ENCODE results near the gene GOLGA1.
"Not testable (repeated sequence)": the region's sequence is repeated elsewhere in the genome, so short reads cannot be mapped to it uniquely, and the experiment has no call there.

Gene GOLGA1

DNA sequence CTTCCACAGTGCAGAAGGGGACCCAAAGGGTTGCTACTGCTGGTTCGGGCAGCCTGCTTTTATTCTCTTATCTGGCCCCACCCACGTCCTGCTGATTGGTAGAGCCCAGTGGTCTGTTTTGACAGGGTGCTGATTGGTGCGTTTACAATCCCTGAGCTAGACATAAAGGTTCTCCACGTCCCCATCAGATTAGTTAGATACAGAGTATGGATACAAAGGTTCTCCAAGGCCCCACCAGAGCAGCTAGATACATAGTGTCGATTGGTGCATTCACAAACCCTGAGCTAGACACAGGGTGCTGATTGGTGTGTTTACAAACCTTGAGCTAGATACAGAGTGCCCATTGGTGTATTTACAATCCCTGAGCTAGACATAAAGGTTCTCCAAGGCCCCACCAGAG, 102.8 kb downstream of the GOLGA1 start:
- not testable (repeated sequence) for DNase-seq (ENCODE audit: low spot score)

GRCh38 chr9:124835026-124835557, 105.8 kb downstream of the GOLGA1 start:
- no peak for DNase-seq (ENCODE audit: low spot score)

- DNase-seq (ENCODE audit: low spot score), result no peak
Measured at GRCh38 chr9:124834591-124834990, 106.3 kb downstream of the GOLGA1 start.

GRCh38 chr9:124831642-124832364, 109.1 kb downstream of the GOLGA1 start:
- DNase-seq (ENCODE audit: low spot score), result no peak

DNA sequence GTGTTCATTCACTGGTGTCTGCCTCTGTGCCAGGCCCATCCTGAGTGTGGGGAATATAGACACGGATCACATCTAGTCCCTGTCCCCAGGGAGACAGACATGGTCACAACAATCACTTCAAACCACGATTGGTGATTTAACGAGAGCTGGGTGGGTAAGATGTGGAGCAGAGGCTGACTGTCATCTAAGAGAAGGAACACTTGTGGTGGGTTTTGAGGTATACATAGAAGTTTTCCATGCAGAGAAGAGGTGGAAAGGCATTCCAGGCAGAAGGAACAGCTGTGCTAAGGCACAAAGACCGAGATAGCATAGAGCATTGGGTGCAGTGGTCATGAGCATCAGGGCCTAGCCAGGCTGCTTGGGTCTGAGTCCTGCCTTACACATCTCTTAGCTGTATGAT, 110.3 kb downstream of the GOLGA1 start:
- no peak for DNase-seq (ENCODE audit: low spot score)

GRCh38 chr9:124829334-124829669, 111.6 kb downstream of the GOLGA1 start:
- DNase-seq (ENCODE audit: low spot score), result no peak

GRCh38 chr9:124828489-124829333, 112.2 kb downstream of the GOLGA1 start:
- no peak for DNase-seq (ENCODE audit: low spot score)

Data from kidney capillary endothelial cell (primary cell).